Activated T-helper 1 cell treated with Interleukin-2 at 50 U/mL for 16 hours (primary cell): ENCODE measurements around the gene MORF4L2.

Experiments used
- DNase-seq: peaks from one replicate; pipeline ENCODE4 v3.0.0-alpha.2; 2020; ENCODE audit warnings: low read depth

MORF4L2 gene, protein sequence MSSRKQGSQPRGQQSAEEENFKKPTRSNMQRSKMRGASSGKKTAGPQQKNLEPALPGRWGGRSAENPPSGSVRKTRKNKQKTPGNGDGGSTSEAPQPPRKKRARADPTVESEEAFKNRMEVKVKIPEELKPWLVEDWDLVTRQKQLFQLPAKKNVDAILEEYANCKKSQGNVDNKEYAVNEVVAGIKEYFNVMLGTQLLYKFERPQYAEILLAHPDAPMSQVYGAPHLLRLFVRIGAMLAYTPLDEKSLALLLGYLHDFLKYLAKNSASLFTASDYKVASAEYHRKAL

GRCh38 chrX:103686199-103687072 is at the start of gene MORF4L2:
TSS of gene MORF4L2 (minus strand) at chrX:103686699. CDS start at chrX:103677027, 9,672 bp downstream.
- DNase-seq, result peak; percentile 72

DNA sequence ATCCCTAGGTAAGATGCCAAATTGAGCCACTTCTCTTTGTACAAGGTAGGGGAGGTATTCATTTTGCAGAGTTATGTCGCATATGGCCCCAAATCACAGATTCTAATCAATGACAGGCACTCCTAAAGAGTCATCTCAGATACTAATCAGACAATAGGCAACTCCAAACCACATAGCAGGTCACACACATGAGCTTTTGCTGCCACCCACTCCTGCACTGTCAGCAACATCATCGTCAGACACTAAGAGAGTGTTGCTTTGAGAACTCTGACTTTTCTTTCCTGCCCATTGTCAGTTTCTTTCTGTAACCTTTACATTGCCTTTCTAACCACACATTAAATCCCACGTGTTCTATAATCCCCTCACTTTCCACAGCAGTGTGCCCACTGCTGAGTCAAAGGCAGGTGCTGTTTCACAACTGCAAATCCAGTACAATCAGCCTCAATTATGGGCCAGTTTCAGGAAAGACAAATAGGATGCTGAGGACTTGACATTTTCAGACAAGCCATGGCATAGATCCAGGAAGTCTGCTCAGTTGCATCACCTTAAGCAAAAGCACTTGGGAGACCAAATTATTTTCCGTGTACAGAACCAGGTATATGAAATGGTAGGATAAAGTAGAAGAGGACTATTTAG is 47.7 kb upstream of the MORF4L2 start:
- DNase-seq, result no peak

DNA sequence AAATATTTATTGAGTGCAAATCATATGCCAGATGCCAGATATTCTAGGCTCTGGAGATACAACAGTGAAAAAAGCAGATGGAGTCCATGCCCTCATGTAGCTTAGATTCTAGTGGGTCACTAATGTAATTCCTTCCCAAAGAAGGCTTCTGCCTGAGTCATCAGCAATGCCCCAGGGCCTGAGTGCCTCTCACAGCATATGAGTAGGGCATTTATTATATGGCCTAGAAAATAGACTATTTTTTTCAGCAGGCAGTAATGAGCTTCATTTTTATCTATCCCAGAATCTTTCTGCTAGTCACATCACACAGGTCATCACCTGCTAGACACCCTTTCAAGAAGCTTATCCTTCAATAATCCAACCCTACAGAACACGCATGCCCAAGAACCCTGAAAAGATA is 46.5 kb upstream of the MORF4L2 start:
- DNase-seq, result no peak

GRCh38 chrX:103730796-103731493 is 44.4 kb upstream of the MORF4L2 start:
- no peak for DNase-seq

- DNase-seq, result no peak
These were observed 43.8 kb upstream of the MORF4L2 start for GRCh38 chrX:103730147-103730795.

GRCh38 chrX:103729015-103729414 is 42.5 kb upstream of the MORF4L2 start:
- no peak for DNase-seq

- no peak for DNase-seq
These were observed 40.6 kb upstream of the MORF4L2 start for GRCh38 chrX:103727115-103727514.

- DNase-seq, result no peak
These were observed 40.0 kb upstream of the MORF4L2 start for GRCh38 chrX:103726477-103726876.

GRCh38 chrX:103722505-103722904 is 36.0 kb upstream of the MORF4L2 start:
- no peak for DNase-seq

DNA sequence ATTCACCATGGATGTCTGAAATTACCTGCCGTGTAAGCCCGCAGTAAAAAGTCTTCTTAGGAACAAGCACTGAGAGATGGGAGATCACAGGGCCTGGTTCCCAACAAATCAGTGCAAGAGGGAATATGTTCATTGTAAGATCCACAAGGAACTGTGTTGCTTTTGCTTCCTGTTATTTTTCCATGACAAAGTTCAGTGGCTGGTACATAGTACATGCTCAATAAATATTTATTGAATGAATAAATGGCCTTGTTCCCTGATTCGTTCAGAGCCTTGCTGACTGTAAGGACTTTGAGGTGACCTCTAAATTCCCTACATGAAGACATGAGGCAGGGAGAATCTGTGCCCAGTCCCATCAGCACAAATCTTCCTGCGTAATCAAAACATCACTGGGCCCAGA is 31.6 kb upstream of the MORF4L2 start:
- no peak for DNase-seq

GRCh38 chrX:103716962-103717361 is 30.5 kb upstream of the MORF4L2 start:
- no peak for DNase-seq

GRCh38 chrX:103710609-103711008 is 24.1 kb upstream of the MORF4L2 start, which contains the start of gene TMEM31:
TSS of gene TMEM31 (plus strand) at chrX:103710909. CDS start at chrX:103712259, 1,350 bp downstream.
- DNase-seq, result no peak

DNA sequence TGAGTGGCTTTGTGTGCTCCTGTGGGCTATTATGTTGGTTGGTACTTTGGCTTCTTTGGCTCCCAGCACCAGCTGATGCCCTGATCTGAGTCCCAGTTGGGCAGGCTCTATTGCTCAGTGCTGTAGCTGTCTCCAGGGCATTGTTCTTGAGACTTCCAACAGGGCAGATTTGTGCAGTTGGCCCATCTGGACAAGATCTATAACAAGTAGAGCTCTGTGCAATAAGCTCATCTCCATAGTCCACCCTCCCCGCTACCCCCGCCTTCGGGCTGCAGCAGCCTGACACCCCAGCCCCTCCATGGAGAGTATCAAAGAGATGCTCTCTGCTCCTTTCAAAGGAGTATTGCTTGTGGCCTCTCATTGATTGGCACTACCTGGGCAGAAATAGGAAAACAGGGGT is 18.4 kb upstream of the MORF4L2 start:
- DNase-seq, result no peak

GRCh38 chrX:103699243-103699642 is 12.7 kb upstream of the MORF4L2 start:
- DNase-seq, result no peak

GRCh38 chrX:103697687-103698086 is 11.2 kb upstream of the MORF4L2 start:
- DNase-seq, result no peak

DNA sequence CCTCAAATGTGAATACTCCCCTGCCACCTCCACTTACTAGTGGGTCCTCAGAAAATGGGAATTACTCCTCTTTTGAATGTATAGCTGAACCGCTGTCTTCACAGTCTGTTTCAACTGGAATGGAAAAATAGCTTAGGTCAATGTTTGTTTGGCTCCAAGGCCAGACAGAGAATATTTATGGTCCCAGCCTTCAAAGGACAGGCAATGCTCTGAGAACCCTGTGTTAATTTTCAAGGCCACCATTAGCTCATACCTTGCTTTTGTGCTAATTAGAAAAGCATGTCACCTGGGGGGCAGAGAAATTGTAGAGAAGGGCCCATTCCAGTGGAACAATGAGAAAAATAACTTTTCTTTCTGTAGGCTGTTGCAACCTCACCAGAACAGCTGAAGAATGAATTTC is 4.6 kb upstream of the MORF4L2 start:
- no peak for DNase-seq

GRCh38 chrX:103688946-103689345 is 2.4 kb upstream of the MORF4L2 start:
- no peak for DNase-seq

DNA sequence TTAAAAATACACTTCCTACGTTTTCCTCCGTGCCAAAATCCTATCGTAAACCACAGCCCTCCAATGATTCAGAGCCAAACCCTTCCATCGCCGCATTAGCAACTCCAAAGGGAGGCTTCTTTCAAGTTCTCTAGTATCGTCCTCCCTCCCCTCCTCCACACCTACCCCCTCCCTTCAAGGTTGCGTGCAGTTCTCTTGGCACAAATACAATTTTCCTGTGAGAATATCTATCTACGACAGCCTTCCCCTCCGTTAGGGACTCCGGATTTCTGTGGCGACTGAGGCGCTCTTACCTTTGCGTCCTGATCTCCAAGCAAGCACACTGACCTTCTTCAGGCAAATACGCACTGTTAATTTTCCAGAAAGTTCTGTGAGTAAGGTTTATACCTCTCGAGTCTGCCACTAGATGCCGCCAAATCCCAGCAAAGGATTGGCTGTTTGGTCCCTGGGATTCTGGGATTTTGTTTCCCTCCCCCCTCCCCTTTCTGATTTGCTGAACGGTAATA is 1.2 kb upstream of the MORF4L2 start:
- DNase-seq, result peak; percentile 4

- DNase-seq, result peak; percentile 78
These were observed 685 bp upstream of the MORF4L2 start for GRCh38 chrX:103687073-103687695.

GRCh38 chrX:103685396-103685795 is 1.1 kb downstream of the MORF4L2 start:
- no peak for DNase-seq

DNA sequence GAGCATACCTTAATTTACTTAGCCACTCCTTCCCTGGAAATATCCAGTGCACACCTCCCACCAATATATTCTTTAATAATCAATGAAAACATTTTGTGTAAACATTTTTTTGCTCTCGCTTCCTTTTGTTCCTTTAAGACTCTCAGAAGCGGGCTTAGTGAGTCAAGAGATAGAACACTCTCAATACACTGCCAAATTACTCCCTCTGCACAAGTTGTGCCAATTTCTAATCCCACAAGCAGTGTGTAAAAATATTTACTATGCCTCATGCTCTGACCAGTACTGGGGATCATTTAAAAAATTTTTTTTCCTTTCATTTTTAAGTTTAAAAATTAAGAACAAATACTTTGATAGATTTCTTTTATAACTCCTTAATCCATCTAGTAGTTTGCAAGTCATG is 5.1 kb downstream of the MORF4L2 start:
- DNase-seq, result no peak
